Stimulated activated CD4-positive, alpha-beta T cell treated with anti-CD3 and anti-CD28 coated beads, Interleukin-1b, Interleukin-23, amount 100 ng/mL, for 24 hours (primary cell): ENCODE data around the gene CDKL5.

Experiments used
- DNase-seq, 4 experiments: peaks; one replicate each; pipeline ENCODE4 v3.0.0-alpha.2; 2020; ENCODE audit warnings: low read depth in 4 of 4, low spot score in 1 of 4

Gene CDKL5

DNA sequence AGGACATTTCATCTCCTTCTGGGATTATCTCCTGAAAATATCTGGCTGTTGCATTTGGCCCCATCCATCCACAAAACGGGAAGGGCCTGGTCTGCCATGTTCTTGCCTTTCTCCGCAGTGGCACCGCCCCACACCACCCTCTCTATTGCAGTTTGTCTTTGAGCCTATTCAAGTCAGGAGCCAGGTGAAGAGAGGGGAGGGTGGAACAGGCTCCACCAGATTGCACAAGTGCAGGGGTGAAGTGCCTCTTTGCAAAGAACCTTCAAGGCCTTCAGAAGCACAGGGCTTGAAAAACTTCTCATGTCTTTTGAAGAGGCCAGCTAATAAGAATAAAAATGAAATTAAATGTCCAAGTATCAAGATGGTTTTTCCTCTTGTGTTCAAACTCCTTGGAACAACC is 217.8 kb downstream of the CDKL5 start:
- DNase-seq, result no peak

GRCh38 chrX:18643853-18644252 is 218.4 kb downstream of the CDKL5 start:
- DNase-seq, result no peak

- no peak for DNase-seq
Measured at GRCh38 chrX:18647621-18648020, 222.2 kb downstream of the CDKL5 start.

DNA sequence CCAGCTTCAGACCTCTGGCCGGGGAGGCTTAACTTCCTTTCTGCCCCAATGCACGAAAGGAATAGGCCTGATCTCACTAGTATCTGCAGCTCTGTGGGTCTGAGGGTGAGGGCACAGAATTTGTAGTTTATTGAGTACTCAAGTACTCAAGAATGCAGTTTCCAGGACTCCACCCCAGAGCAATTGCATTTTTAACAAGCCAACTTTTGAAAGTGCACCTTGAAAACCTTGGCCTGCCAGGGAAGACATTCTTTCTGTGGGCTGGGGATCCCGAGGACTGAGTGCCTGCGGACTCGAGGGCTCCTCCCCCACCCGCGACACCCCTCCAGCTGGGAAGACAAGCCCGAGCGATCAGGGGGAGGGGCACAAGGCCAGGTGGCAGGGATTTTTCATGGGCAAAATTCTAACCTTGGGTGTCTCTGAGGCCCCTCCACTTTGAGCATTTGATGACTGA is 224.1 kb downstream of the CDKL5 start:
- no peak for DNase-seq

DNA sequence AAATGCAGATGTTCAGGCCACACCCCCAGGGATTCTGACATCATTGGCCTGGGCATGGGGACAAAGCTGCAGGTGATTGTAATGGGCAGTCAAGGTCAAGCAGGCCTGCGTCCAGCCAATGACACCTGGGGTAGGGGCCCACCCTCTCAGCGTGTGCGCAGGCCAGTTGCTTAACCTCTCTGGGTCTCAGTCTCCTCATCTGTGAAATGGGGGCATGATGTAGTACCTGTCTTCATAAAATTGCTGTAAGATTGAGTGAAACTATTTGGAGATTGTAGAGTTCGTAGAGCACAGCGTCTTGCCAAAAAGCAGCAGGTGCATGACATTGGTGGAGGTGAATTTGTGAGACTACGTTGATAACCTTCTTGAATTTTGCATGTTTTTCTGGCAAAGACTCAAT is 225.3 kb downstream of the CDKL5 start:
- no peak for DNase-seq

DNA sequence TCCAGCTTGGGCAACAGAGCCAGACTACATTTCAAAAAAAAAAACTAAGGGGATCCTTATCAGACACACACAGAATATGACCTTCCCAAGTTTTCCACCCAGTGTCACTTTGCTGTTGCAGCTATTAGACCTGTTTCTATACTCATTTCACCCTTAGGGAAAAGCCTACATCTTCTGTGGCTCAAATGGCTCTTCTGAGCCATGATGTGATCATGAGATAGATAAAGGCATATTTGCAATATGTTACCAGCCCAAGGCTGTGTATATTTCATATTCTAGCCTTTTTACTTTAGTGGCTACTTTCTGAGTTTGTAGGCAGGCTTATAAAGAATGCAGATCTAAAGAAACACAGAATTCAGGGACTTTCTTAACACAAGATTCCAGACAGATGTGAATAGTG is 227.2 kb downstream of the CDKL5 start:
- DNase-seq, result no peak

DNA sequence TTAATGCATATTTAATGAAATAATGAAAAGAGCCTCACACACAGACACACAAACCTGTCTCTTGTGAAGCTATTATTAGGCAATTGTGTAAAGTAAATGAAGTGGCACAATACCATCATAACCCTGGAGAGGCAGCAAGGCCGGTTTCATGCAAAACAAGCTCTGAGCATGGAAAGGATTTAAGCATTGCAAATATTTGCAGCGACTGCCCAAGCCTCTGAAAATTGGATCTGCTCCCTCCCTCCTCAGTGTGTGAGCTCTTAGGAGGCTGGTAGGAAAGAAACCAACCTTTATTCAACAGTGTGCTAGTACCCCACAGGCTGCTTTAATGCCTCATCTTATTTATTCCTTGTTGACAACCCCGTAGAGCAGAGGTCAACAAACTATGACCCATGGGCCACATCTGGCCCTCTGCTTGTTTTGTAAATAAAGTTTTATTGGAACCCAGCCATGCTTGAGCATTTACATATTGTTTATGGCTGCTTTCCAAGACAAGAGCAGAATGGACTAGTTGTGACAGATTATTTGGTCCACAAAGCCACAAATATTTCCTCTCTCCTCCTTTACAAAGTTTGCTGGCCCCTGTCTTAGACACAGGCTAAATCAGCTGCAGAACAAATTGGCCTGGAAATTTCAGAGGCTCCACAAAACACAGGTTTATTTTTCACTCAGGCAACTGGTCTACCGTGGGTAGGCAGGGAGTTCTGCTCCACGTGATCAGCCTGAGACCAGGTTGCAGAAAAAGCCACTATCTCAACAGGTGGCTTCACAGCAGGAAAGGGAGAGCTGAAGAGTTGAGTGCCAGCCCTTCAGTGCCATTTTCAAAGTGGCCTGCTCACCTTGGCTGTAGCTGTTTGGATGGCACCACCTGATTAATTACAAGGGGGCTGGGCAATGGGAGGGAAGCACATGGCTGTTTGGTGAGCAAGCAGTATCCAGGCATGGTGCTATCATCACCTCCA is 229.7 kb downstream of the CDKL5 start:
- DNase-seq, result no peak

DNA sequence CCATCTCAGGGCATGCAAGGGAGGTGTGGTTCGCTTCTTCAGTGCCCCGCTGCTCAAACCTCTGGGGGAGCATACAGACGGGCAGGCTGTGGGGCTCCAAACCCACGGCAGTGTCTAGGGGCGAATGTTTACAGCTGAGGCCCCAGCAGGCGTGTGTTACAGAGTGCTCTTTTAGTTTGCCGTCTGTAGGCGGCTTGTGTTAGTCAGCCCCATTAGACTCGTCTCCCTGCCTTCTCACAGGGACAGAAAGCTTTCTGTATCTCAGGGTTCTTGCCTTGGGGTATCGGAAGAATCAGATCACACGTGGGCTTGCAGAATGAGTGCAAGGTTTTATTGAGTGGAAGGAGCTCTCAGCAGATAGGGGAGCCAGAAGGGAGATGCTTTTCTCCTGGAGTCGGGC is 235.9 kb downstream of the CDKL5 start:
- DNase-seq, result no peak

DNA sequence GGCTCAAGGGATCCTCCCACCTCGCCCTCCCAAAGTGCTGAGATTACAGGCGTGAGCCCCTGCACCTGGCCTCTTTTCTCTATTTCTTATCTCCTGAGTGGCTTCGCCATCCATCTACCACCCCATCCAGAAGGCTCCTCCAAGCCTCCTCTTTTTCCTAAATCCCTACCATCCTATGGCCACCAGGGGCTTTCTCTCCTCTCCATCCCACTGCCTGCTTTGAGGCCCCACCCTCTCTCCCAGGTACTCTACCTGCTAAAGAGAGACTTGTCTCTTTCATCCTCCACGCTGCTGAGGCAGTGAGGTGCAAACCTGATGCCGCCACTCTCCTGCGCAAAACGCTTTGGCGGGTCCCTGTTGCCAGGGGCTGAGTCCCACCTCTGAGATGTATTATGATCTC is 239.5 kb downstream of the CDKL5 start:
- no peak for DNase-seq

DNA sequence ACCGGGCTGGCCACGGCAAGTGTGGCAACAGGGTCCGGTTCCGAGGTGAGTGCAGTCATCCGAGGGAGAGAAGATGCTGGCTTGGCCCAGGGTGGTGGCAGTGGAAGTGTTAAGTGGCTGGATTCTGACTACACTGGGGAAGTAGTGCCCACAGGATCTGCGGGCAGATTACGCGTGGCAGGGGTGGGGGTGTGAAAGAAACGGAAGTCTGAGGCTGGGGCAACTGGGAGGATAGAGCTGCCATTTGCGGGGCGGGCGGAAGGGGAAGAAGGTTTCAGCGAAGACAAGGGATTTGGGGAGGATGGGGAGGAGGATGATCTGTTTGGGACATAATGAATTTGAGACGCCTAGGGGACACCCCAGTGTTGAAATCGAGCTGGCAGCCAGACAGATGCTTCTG is 241.2 kb downstream of the CDKL5 start:
- no peak for DNase-seq

GRCh38 chrX:18668071-18668835 is 242.8 kb downstream of the CDKL5 start:
- DNase-seq, result no peak

- DNase-seq, result no peak
Measured at GRCh38 chrX:18672008-18672407, 246.6 kb downstream of the CDKL5 start, which contains the start of gene RS1. TSS of gene RS1 (minus strand) at chrX:18672108. CDS start at chrX:18672068, 40 bp downstream.

DNA sequence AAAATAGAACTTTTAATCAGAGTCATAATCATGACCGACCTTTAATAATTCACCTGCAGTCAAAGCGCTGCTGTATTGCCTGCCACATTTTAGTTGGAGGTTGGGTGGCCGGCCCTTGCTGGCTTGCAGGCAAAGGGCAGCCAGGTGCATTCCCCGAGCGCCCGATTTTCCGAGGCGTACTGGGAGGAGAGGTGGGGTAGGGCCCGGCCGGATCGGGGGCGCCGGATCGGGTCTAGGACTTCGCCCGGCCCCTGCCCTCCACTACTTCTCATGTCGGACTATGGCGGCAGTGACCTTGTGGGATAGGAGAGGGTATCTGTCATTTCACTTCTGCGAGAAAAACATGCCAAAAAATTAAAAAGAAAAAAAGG is 249.0 kb downstream of the CDKL5 start:
- DNase-seq, result peak in 2 of 4 experiments; percentile 1 to 5

- peak; percentile 48 to 63 (median 51) for DNase-seq
Measured at GRCh38 chrX:18674788-18675735, 249.7 kb downstream of the CDKL5 start.

GRCh38 chrX:18676050-18676449 is 250.6 kb downstream of the CDKL5 start:
- no peak for DNase-seq

GRCh38 chrX:18676470-18676869 is 251.1 kb downstream of the CDKL5 start:
- DNase-seq, result no peak

GRCh38 chrX:18677161-18677869 is 251.9 kb downstream of the CDKL5 start:
- DNase-seq, result no peak

- no peak for DNase-seq
Measured at GRCh38 chrX:18681996-18682395, 256.6 kb downstream of the CDKL5 start.

DNA sequence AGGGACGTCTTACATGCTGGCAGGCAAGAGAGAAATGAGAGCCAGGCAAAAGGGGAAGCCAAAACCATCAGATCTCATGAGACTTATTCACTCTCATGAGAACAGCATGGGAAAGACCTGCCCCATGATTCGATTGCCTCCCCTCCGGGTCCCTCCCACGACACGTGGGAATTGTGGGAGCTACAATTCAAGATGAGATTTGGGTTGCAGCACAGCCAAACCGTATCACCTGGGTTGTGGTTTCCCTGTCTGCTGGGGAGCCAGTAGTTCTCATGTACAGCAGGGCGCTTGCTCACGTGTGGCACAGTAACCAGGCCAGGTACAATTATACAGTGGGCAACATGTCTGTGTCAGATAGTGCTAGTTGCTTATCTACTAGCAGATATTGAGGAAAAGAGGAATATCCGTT is 257.6 kb downstream of the CDKL5 start:
- no peak for DNase-seq

DNA sequence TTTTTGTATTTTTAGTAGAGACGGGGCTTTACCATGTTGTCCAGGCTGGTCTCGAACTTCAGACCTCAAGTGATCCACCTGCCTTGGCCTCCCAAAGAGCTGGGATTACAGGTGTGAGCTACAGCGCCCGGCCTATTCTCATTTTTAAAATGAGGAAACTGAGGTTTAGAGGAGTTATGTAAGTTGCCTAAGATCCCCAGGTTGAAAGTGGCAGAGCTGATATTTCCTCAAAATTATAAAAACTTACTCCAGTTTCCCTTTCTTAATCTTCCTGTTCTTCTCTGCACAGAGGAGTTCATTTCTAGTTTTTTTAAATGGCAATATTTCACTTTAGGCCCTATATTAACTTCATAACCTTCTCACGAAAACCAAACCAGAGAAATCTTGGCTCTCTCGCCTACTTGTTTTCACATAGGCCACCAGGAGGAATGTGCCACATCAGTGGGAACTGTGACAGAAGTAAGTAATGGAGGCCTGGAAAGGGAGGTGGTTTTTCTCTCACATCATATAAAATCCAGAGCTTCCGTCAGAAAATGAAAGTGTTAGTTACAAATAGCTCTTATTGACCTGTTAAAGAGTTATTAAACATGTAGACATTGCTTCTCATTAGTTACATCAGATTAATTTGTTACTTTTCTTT is 262.6 kb downstream of the CDKL5 start:
- no peak for DNase-seq
